Kidney tubule cell (primary cell): ENCODE results near the gene CDKL1.
"Not testable (repeated sequence)": the region's sequence is repeated elsewhere in the genome, so short reads cannot be mapped to it uniquely, and the experiment has no call there.

Experiments used
- DNase-seq: peaks from one replicate; pipeline ENCODE4 v3.0.0-alpha.2; 2018; ENCODE audit warnings: low spot score

The CDKL1 gene

GRCh38 chr14:50387548-50387947, 9.1 kb downstream of the CDKL1 start:
- DNase-seq, result no peak

- DNase-seq, result no peak
These were observed 13.0 kb downstream of the CDKL1 start for GRCh38 chr14:50383618-50384225.

GRCh38 chr14:50381823-50382287, 14.8 kb downstream of the CDKL1 start:
- peak; percentile 82 for DNase-seq

GRCh38 chr14:50381008-50381407, 15.7 kb downstream of the CDKL1 start:
- DNase-seq, result no peak

- no peak for DNase-seq
These were observed 16.2 kb downstream of the CDKL1 start for GRCh38 chr14:50380455-50380854.

- DNase-seq, result peak; percentile 51
These were observed 17.1 kb downstream of the CDKL1 start for GRCh38 chr14:50379563-50379962.

GRCh38 chr14:50377550-50378085, 19.1 kb downstream of the CDKL1 start:
- no peak for DNase-seq

GRCh38 chr14:50375760-50376159, 20.9 kb downstream of the CDKL1 start:
- DNase-seq, result no peak

- no peak for DNase-seq
These were observed 22.7 kb downstream of the CDKL1 start for GRCh38 chr14:50373959-50374358.

GRCh38 chr14:50371546-50371945, 25.1 kb downstream of the CDKL1 start:
- no peak for DNase-seq

- no peak for DNase-seq
These were observed 30.1 kb downstream of the CDKL1 start for GRCh38 chr14:50366589-50366988.

- DNase-seq, result peak; percentile 39
These were observed 30.6 kb downstream of the CDKL1 start for GRCh38 chr14:50366115-50366514.

GRCh38 chr14:50365572-50365971, 31.1 kb downstream of the CDKL1 start:
- DNase-seq, result not testable (repeated sequence)

- peak; percentile 80 for DNase-seq
These were observed 31.9 kb downstream of the CDKL1 start for GRCh38 chr14:50364792-50365191.

GRCh38 chr14:50363714-50364111, 33.0 kb downstream of the CDKL1 start:
- DNase-seq, result peak; percentile 65

- no peak for DNase-seq
These were observed 33.6 kb downstream of the CDKL1 start for GRCh38 chr14:50362764-50363713.

- DNase-seq, result not testable (repeated sequence)
These were observed 34.9 kb downstream of the CDKL1 start for GRCh38 chr14:50361473-50362403.

GRCh38 chr14:50360851-50361250, 35.8 kb downstream of the CDKL1 start:
- DNase-seq, result peak; percentile 70

GRCh38 chr14:50360093-50360492, 36.6 kb downstream of the CDKL1 start:
- no peak for DNase-seq

- no peak for DNase-seq
These were observed 37.0 kb downstream of the CDKL1 start for GRCh38 chr14:50359631-50360030.

GRCh38 chr14:50357753-50358395, 38.8 kb downstream of the CDKL1 start:
- DNase-seq, result no peak
